Ascending aorta (tissue), 2 donors: ENCODE results near the gene NOL4. TPM values are rescaled to one million over a fixed set of nuclear protein-coding genes. Genes with fewer than 3 reads are reported as not detected.

Experiments used
- DNase-seq, 2 donors: peaks; one replicate each; pipeline ENCODE4 v3.0.0-alpha.2; 2019; ENCODE audit warnings: low spot score in 2 of 2
- H3K27ac ChIP-seq, 2 donors: fragments of 200-600 bp; sonication (generic); one replicate each; pipeline ENCODE4 v1.5.1; 2016 to 2017; ENCODE audit warnings: mild to moderate bottlenecking in 1 of 2
- H3K27me3 ChIP-seq: fragments of 200-600 bp; sonication (generic); one replicate; pipeline ENCODE4 v1.5.1; 2017
- H3K36me3 ChIP-seq, 2 donors: fragments of 200-600 bp; sonication (generic); one replicate each; pipeline ENCODE4 v1.5.1; 2016
- H3K4me1 ChIP-seq, 2 donors: fragments of 200-600 bp; sonication (generic); one replicate each; pipeline ENCODE4 v1.5.1; 2016 to 2017; ENCODE audit warnings: mild to moderate bottlenecking in 1 of 2
- H3K4me3 ChIP-seq, 2 donors: fragments of 200-600 bp; sonication (generic); one replicate each; pipeline ENCODE4 v1.5.1; 2016 to 2017; ENCODE audit warnings: mild to moderate bottlenecking in 1 of 2
- H3K9me3 ChIP-seq, 2 donors: fragments of 200-600 bp; sonication (generic); one replicate each; pipeline ENCODE4 v1.5.1; 2016
- CTCF ChIP-seq, 3 experiments: fragments of 200-600 bp in 2 of 3; fragments of 450-650 bp in 1 of 3; sonication (generic) in 2 of 3; IDR thresholded peaks; one replicate each; pipeline ENCODE4 v1.5.1; 2016 to 2019; ENCODE audit warnings: antibody characterized with exemption in 3 of 3, mild to moderate bottlenecking in 1 of 3, moderate library complexity in 1 of 3
- intact Hi-C: fragments of 100-400 bp; cut with DNase I; formaldehyde crosslinking; loops from one replicate; pipeline ENCODE4 v1.15.1; 2023
- total RNA-seq: library from RNA; depleted of rRNA; stranded (reverse); fragments of >200 nt; gene quantifications from one replicate; pipeline ENCODE4 v1.1.0, GENCODE V29; 2016

NOL4 gene
- total RNA-seq, 1 donor from 2014 or later, result not detected

GRCh38 chr18:34222307-34223163, 2.2 kb downstream of the NOL4 start:
- Histone ChIP-seq H3K27me3 (no peaks in the 10 kb centered on the region), H3K27ac (no peak overlapping the region), H3K4me3 (peak overlapping the region; percentile 54 to 69), H3K36me3 (no peaks in the 10 kb centered on the region), H3K9me3 (no peaks in the 10 kb centered on the region), H3K4me1 (peaks cover 3% of the 10 kb centered on the region in 2 donors)
- TF ChIP-seq CTCF (IDR thresholded peaks at IDR 0.05), result no peak
- intact Hi-C loops, result loop anchor here (10.0 kb wide), 1 partner anchor 562 kb away; no protein-coding TSS in a partner anchor
- no peak for DNase-seq

DNA sequence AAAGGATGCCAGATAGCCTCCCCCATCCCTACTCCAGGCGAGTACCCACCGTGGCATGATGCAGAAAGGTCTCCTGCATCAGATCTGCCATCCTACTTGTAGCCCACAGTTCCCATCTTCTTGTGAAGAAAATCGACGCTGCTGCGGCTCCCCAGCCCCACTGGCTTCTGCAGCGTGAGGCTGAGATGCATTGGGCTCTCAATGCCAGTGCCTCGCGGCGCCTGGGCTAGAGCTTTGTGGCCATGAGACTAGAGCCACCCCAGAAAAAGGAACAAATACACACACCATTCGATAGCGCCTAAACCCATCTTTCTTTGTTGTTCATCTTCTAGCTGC, 2.8 kb downstream of the NOL4 start:
- Histone ChIP-seq H3K9me3 (no peaks in the 10 kb centered on the region), H3K4me3 (peak overlapping the region; percentile 54 to 69), H3K4me1 (peaks cover 3% of the 10 kb centered on the region in 2 donors), H3K27me3 (no peaks in the 10 kb centered on the region), H3K36me3 (no peaks in the 10 kb centered on the region), H3K27ac (no peak overlapping the region)
- TF ChIP-seq CTCF (IDR thresholded peaks at IDR 0.05), result no peak
- no peak for DNase-seq
- intact Hi-C loops, result loop anchor here (10.0 kb wide), 1 partner anchor 563 kb away; no protein-coding TSS in a partner anchor

DNA sequence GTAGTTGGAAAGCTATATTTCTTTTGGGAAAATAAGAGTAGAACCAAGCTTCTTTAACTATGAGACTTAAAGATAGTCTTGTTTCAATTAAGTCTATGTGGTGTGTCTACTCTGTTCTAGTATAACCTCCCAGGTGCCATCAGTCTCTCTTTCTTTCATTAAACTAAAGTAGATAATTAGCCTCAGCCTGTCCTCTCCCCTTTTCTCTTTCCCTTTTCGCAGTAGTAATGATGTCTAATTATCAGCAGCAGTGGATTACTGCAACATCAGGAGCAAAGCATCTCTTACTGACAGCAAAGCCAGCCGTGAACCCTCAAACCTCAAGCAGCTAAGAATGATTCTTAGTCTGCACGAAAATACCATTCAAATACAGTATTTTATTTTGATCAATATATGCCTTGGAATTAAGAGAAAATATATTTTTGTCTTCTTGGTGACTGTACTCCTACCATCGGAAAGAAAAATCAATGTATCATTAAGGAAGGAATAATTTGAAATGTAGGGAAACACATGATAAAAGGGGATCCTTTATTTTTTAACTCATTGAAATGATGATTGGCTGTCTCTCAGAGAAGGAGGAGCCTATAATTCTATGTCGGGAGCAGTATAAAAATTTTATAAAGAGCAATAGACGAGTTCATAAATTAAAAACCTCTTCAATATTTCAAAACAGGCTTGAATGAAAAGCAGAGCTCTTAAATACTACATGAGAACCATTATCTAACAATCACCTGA, 4.5 kb downstream of the NOL4 start:
- TF ChIP-seq CTCF (IDR thresholded peaks at IDR 0.05), result no peak
- H3K4me1 ChIP-seq, result peaks cover 3% of the 10 kb centered on the region in 2 donors
- no peak overlapping the region for H3K4me3 ChIP-seq
- intact Hi-C loops, result loop anchor here (10.0 kb wide), 1 partner anchor 565 kb away; no protein-coding TSS in a partner anchor
- no peaks in the 10 kb centered on the region for H3K27me3 ChIP-seq
- no peak overlapping the region for H3K27ac ChIP-seq
- H3K9me3 ChIP-seq, result no peaks in the 10 kb centered on the region
- no peaks in the 10 kb centered on the region for H3K36me3 ChIP-seq
- no peak for DNase-seq

DNA sequence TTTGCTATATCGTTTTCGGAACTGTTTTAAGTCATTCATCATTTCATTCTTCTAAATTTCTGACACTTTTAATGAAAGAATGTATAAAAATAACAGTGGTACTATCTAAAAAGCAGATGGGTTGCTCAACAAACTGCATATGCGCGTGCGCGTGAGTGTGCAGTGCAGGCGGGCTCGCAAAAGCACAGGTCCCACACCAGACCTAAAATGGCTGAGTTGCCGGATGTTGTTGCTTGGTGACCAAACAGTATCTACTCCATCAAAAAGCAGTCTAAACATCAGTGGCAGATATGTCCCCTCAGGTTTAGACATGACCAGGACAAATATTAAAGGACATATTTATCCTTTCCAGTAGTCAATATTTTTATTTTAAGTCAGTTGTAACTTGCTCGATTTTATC, 5.1 kb downstream of the NOL4 start:
- Histone ChIP-seq H3K4me3 (no peak overlapping the region), H3K27ac (no peak overlapping the region), H3K4me1 (peaks cover 0 to 3% of the 10 kb centered on the region in 2 donors), H3K36me3 (no peaks in the 10 kb centered on the region), H3K27me3 (no peaks in the 10 kb centered on the region), H3K9me3 (no peaks in the 10 kb centered on the region)
- no peak for DNase-seq
- intact Hi-C loops, result loop anchor here (10.0 kb wide), 1 partner anchor 565 kb away; no protein-coding TSS in a partner anchor
- no peak for TF ChIP-seq CTCF (IDR thresholded peaks at IDR 0.05)

DNA sequence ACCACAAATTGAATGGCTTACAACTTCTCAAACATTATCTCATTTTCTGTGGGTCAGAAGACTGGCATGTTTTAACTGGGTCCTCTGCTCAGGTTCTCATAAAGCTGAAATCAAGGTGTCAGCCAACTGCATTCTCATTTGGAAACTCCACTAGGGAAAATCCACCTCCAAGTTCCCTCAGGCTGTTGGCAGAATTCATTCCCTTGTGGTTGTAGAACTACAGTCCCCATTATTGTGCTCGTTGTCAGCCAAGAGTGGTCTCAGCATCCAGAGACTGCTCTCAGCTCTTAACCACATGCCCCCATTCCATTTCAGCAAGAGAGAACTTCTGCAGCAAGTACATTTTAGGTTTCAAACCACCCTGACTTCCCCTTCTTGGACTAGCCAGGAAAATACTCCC, 12.2 kb downstream of the NOL4 start:
- Histone ChIP-seq H3K4me3 (no peak overlapping the region), H3K27me3 (no peaks in the 10 kb centered on the region), H3K9me3 (no peaks in the 10 kb centered on the region), H3K36me3 (no peaks in the 10 kb centered on the region), H3K4me1 (no peaks in the 10 kb centered on the region), H3K27ac (no peak overlapping the region)
- DNase-seq, result no peak
- TF ChIP-seq CTCF (IDR thresholded peaks at IDR 0.05), result no peak
- intact Hi-C loops, result no loop called here
